ENCODE data around the gene NTN4.
"Not testable (repeated sequence)": the region's sequence is repeated elsewhere in the genome, so short reads cannot be mapped to it uniquely, and the experiment has no call there.

NTN4 gene

DNA sequence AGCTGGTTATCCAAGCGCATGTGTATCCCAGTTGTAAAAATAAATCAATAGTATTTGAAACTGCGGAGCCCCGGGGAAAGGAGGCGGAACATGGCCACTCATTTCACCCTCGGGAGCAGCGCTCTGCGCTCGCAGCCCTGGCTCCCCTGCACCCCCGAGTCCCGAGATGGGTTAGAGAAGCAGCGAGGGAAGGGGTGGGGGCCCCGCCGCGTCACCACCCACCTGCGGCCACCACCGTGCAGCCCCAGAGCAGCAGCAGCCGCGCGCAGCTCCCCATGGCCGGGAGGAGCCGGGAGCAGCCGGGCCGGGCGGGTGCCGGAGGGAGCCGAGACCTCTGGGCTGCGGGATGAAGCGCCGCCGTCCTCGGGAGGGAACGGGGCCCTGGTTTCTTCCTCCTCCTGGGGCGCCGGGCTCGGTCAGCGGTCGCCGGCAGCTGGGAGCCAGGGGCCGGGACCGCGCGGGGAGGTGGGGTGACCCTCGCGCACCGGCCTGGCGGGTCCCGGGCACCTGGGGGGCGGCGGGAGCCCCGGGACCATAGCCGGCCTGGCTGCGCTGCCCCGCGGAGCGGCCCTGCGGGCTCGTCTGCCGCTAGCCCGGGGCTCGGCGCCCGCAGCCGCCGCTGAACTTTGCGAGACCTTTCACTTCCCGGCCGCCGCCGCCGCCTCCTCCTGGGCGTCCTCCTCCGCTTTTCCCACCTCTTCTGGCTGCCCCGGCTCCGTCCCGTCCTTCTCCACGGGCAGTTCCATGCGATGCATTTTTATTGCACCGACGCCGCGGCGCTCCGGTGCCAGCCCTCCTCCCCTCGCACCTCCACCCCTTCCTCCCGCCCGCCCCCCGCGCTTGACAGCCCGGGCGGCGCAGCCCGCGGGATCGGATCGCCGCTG is at the start of gene NTN4:
Gene NTN4 (minus strand): TSS at position 732 of the 884 bp plus-strand sequence. CDS start 455 bp downstream, at position 277.
- DNase-seq = no peak

DNA sequence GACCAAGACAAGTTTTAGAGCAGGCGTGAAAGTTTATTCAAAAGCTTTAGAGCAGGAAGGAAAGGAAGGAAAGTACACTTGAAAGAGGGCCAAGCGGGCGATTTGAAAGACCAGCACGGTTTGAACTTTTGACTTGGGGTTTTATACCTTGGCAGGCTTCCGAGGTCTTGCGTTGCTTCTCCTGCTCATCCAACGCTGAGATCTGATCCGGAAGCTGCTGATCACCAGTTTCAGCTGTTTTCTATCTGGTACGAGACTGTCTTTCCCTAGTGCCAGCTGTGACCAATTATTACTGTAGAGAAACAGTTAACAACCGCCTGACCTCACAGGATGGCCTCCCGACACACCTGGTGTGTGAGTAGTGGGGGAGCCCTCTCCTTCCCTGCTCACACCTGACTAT is 47.6 kb upstream of the NTN4 start:
- no peak for DNase-seq

DNA sequence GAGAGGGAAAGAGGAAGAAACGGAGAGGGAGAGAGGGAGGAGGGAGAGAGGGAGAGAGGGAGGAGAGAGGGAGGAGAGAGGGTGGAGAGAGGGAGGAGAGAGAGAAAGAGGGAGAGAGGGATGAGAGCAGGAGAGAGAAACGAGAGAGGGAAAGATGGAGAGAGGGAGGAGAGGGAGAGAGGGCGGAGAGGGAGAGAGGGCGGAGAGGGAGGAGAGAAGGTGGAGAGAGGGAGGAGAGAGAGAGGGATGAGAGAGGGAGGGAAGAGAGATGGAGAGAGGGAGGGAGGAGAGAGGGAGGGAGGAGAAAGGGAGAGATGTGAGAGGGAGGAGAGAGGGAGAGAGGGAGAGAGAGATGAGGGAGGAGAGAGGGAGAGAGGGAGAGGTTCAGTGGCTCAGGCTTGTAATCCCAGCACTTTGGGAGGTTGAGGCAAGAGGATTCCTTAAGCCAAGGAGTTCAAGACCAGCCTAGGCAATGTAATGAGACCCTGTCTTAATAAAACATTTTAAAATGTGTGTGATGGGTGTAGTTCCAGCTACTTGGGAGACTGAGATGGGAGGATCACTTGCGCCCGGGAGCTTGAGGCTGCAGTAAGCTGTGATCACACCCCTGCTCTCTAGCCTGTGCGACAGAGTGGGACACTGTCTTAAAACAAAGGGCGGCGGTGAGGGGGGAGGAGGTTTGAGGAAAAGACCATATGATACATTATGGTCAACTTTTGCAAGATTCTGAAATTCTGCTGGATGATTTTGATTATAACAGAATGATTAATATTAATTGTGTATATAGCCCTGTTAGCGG is 46.9 kb upstream of the NTN4 start:
- DNase-seq = no peak

DNA sequence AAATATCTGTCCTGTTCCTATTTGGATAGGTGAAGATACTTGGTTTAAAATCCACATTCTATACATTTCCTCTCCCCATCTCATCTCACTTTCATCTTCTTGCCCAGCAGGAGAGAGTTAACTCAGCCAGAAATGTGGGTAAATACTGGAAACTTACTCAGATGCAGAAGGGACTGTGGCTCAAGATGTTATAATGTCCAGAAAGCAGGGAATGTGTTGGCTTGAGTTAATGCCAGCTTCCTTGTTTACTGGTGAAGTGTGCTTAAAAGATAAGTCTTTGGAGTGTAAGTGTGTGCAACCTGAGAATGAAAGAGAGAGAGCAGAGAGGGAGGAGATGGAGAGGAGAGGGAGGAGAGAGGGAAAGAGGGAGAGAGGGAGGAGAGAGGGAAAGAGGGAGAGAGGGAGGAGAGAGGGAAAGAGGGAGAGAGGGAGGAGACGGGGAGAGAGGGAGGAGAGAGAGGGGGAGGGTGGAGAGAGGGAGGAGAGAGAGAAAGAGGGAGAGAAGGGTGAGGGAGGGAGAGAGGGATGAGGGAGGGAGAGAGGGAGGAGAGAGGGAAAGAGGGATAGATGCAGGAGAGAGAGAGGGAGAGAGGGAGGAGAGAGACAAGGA is 46.2 kb upstream of the NTN4 start:
- DNase-seq = no peak

DNA sequence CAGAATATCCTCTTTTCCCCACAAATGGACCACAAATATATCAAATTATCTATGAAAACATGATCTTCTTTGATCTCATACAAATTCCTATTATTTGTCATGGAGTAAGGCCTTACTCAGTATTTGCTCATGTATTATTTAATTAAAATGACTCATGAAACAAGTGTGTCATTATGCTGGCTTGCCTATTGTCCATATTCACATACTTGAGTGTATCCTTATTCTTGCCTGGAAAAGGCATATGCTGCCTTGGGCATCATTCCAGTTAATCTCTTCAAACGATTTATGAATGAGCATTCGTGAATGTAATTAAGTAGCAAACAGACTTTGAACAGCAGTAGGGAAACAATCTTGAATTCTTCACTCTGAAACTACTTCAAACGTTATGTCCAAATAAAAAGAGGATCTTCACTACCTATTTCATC is 45.6 kb upstream of the NTN4 start:
- no peak for DNase-seq

DNA sequence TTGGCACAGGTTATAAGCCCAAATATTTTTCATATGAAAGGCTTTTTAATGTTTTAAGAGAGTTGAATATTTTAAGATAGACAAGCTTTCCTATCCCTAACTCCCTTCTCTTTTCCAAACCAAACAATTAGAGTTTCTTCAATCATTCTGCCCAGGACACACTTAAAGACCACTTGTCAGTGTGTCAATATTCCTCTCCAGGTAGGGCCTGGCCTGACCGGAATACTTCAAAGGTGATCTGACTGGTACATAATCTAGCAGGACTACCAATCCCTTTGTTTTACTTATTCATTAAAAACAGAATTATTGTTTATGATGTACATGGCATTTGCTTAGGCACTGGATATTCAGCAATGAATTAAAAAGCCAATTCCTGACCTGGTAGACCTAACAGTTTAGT is 44.0 kb upstream of the NTN4 start:
- no peak for DNase-seq

DNA sequence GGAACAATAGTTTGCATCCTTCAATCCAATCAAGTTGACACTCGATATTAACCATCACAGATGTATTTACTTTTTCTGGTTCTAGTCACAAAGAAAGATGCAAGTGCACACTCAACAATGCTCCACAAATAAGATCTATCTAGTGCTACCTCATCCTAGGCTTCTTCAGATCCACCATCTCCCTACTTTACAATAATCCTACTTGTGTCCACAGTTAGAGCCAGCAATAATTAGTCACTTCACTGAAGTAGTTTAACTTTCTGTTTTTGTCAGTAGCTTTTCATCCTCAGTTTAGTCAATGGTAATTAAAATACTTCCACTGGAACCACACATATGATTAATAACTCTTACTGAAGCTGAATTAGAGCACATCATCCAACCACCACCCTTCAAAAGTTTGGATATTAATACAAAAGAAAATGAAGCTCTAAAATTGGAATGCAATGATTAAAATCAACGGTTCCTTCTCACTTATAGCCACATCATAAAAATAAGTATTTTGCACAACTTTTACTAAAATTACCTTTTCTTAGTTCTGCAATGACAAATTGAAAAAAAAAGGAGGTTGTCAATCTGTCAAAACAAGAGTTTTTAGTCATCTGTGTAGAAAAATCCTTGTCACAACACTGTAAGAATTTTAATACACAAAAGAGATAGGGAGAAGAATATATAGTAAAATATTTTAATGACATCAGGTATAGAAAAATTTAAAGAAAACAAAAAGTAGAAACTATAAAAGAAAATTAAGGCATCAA is 39.9 kb upstream of the NTN4 start:
- DNase-seq = no peak

DNA sequence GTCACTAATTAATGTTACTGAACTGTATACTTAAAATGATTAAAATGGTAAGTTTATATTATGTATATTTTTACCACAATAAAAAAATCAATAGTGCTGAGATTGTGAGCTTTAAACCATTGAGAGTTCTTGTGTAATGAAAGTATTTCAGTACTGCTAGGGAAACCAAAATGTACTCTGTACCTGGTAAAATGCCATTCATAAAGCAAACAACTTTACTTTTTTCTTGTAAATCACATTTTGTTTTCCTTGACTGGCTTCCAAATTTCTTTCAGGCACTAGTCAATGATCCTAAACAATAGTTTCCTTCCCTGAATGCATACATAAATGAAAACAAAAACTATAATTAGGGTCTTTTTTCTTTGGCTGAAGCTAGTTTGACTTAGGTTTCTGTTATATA is 38.8 kb upstream of the NTN4 start:
- DNase-seq = no peak

DNA sequence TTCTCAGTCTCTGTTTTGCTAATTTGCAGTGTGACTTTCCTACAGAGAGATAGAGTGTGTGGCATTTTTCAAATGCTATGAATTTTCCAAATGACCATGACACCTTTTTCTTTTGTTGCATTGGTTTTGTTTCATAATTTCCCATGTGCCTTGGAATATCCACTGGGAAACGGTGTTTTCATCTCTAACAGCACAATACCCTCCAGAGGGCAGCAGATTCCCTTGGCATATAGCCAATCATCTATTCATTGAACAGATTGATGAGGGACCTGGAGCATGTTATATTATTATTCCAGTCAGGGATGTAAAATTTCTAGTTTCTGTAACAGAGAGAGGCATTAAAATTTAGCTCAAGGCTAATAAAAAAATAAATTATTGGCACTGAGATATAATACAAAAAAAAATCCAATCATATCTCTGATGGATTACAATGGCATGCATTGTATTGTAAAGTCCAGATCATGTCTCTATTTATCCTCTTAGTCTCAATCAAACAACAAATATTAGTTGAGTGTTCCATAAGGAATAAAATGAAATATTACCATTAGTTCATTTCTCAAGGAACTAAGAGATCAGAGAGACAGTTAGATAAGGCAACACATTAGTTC is 29.6 kb upstream of the NTN4 start:
- DNase-seq = no peak

DNA sequence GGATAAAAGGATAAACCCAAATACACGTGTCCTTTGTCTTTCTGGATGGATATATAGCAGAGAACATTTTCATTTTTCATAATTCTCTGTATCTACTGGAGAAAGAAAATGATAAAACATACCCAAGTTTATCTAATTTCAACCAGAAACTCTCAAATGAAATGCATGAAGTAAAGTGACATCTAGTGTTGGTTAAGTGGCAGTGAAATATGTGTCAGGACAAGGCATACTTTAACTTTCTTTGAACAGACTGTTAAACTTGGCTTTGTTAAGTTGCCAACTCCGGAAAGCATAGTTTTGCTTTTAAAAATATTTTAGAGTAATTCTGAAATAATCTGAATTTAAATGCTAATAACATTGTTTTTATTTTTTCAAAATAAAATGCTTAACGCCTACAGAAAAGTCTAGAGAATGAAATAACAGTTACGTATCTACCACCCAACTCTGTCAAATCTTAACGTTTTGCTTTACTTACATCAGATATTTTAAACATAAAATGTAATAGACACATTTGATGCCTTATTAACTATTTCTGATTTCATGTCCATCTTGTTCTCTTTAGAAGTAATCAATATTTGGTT is 25.2 kb upstream of the NTN4 start:
- DNase-seq = no peak

DNA sequence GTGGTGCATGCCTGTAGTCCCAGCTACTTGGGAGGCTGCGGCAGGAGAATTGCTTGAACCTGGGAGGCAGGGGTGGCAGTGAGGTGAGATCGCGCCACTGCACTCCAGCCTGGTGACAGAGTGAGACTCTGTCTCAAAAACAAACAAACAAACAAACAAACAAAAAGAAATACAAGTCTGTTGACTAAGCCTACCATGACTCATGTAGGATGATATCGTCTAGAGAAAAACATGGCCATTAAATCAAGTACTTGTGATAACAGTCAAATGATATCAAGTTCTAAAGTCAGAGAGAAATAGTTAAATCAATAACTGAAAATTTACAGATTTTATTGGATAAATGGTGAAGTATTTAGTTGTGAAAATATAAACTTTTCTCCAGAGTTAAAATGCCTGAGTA is 21.6 kb upstream of the NTN4 start:
- not testable (repeated sequence) for DNase-seq

DNA sequence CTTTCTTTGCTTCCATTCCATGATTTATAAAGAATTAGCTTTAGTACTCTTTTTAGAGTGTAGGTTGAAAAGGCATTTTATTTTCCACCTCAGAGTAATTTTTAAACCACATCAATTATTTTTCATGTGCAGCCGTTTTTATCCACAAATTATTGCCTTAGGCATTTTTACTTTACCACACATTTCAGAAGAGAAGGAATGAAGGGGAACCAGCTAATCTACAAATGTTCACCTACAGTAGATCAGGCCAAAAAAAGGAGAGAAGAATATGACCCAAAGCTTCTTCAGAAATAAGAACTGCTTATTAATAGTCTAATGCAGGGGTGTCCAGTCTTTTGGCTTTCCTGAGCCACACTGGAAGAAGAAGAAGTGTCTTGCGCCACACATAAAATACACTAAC is 19.8 kb upstream of the NTN4 start:
- no peak for DNase-seq

DNA sequence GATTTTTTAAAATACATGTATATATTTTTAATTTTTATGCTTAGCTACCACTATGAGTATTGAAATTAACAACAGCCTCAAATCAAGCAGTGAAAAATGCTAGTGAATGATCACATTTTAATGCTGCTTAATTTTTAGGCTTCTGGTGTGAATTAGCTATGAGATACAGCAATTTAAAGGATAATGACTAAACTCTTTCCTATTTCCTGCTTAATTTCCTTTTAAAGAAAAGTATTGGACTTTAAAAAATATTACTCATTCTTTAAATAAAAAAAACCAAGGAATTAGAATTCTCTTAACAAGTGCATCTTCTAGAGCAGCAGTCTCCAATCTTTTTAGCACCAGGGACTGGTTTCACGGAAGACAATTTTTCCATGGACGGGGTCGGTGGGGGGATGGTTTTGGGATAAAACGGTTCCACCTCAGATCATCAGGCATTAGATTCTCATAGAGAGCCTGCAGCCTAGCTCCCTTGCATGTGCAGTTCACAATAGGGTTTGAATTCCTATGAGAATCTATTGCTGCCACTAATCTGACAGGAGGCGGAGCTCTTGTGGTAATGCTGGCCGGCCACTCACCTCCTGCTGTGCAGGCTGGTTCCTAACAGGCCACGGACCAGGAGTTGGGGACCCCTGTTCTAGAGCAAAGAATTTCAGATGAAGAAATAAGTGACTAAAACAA is 18.6 kb upstream of the NTN4 start:
- no peak for DNase-seq

DNA sequence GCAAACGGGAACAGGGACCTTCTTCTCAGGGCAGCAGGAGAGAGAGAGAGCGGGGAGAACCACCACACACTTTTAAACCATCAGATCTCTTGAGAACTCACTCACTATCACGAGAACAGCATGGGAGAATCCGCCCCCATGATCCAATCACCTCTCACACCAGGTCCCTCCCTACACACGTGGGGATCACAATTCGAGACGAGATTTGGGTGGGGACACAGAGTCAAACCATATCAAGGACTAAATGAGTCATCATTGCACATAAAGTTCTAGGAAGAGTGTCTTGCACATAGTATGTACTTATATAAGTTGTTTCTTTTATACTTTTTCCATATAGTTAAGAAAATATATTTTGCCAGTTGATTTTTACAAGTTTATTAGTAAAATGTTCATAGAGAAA is 17.6 kb upstream of the NTN4 start:
- no peak for DNase-seq

DNA sequence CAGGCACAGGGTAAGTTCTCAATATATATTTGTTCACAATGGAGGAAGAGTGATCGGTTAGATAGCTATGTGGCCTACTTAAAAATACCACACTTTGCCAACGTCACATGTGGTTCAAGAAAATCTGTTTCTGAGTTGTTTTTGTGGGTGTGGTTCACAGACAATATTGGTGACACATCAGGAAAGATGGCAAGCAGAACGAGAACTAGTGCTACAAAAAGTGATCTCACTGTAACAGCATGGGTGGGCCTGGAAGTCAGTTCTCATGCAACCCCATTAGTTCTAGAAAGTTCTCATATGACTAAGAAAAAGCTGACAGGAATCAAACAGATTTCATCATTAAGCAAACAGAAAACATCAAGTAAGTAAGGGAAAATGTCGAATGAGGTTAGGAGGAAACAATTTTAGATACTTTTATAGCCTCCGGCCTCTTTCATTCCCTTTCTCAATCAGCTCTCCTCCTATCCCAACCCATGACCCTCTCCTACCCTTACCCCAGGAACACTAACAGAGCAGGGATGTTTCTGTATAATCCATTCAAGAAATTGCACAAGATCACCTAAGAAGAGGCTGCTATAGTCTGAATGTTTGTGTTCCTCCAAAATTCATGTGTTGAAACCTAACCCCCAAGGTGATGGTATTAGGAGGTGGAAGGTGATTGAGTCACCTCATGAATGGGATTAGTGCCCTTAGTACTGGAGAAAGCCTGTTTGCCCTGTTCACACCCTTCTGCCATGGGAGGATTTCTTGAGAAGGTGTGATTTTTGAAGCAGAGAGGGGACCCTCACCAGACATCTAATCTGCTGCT is 15.5 kb upstream of the NTN4 start:
- DNase-seq = no peak

DNA sequence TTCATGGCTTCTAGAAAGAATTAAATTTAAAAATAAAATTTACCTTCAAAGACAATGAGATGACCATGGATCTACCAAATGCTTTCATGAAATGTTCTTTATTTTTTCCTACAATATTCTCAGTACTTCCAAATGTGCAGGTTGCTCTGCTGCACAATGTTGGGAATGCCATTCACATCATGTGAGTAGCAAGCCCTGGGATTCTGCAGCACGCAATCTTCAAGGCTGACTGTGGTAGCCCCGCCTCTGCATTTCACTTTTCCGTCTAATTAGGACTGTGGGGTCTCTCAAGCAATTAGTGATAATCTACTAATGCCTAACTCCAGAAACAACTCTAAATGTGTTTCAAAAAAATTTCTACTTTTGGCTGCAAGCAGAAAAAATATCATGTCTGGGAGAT is 13.7 kb upstream of the NTN4 start:
- no peak for DNase-seq

DNA sequence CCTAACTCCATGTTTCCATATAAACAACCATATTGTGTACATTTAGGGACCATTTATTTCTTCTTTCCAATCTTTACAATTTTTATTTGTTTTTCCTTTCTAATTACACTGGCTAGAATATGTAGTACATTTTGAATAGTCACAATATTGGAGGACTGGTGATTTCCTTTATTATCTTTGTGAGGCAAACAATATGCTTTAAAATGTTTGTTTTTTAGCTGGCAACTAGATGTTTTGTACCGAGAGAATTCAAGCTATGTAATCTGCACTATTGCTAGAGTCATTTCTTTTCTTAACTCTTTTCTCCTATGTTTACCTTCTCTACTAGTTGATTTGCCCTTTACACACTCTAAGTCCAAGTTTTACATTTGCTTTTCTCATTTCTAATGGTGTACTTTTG is 13.3 kb upstream of the NTN4 start:
- DNase-seq = no peak

DNA sequence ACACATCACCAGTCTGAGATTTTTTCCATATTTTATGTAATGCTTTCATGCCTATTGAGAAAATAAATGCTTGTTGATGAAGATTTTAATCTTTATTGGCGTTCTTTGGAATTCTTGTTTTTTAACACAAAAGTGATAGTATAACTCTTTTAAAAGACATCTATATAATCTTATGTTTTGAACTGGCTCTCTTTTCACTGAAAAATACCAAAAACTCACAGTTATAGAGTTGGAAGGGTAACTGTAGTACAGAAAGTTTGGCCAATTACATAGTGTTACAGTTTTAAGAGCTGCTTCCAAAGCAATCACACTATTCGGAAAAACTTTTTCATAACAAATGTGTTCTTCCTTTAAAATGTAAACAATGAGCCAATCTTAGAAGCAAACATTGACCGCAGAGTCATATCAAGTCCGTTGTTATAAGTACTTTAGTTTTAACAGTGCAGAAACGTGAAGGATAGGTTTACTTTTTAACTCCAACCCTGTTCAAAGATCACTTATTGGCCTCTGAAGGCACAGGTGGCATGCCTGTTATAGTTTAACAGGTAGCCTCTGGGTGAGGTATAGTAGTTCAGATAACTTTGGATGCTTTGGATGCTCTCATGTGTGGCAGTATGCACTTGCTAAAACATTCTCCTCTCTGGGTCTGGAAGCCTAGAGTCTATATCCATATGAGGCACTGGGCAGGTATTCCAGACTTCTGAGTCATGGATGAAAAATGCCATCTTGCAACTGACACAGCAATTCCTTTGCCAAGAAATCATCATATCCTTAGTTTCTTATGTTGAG is 12.1 kb upstream of the NTN4 start:
- DNase-seq = no peak

DNA sequence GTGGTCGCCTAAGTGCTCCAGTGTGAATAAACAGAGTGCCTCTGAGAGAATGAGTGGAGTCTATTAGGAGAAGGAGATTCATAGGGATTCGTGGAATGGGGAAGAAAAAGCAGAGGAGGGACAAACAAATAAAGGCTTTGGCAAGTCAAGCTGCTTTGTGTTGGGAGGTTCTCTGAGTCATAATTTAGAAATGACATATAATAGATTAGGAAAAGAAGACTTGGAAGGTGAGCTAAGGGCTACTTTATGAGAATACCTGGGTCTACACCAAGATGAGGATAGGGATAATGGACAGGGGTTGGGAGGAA is 6.4 kb upstream of the NTN4 start:
- no peak for DNase-seq
